SK-N-SH (cell line): Measurements from ENCODE around the gene KRT17. TPM values are rescaled to one million over a fixed set of nuclear protein-coding genes. Genes with fewer than 3 reads are reported as not detected.

Source experiments
- CTCF ChIA-PET: fragments of 300-600, 350-600 bp; formaldehyde crosslinking; extraction: SDS; loops from one replicate; lab custom pipeline; 2021; lab: Yijun Ruan, JAX
- POLR2A ChIA-PET: fragments of 350-600 bp; sonication (Branson Sonifier 250); formaldehyde crosslinking; extraction: SDS; loops from one replicate; lab custom pipeline; 2020; ENCODE audit warnings: antibody characterized with exemption, inconsistent platforms; lab: Yijun Ruan, JAX
- DNase-seq: peaks from one replicate; pipeline ENCODE4 v3.0.0; 2012
- H2AFZ ChIP-seq: fragments of 200-600 bp; sonication (generic); 2 replicates; pipeline ENCODE4 v1.8.1; 2016; ENCODE audit warnings: antibody characterized with exemption, mild to moderate bottlenecking, low read depth
- H3F3A ChIP-seq: fragments of 200-600 bp; sonication (generic); replicated peaks from 2 replicates; pipeline ENCODE3; 2016; ENCODE audit warnings: antibody characterized with exemption, mild to moderate bottlenecking; ENCODE audit not compliant: insufficient read depth
- H3K27ac ChIP-seq, 2 experiments: fragments of 200-500 bp in 1 of 2; fragments of 200-600 bp in 1 of 2; sonication (Bioruptor generic) in 1 of 2; sonication (generic), shearing (Covaris generic) in 1 of 2; 2 replicates each; pipeline versions ENCODE4 v1.5.1 to v1.6.1; 2014 to 2016; ENCODE audit warnings: low read depth in 2 of 2, inconsistent platforms in 1 of 2, low read length in 1 of 2, mild to moderate bottlenecking in 1 of 2, mixed read lengths in 1 of 2
- H3K27me3 ChIP-seq: fragments of 200-600 bp; sonication (generic), shearing (Covaris generic); 2 replicates; pipeline ENCODE4 v1.6.1; 2016; ENCODE audit warnings: mixed run types; ENCODE audit not compliant: insufficient read depth
- H3K36me3 ChIP-seq, 2 experiments: fragments of 200-500 bp in 1 of 2; fragments of 200-600 bp in 1 of 2; sonication (Bioruptor generic) in 1 of 2; sonication (generic) in 1 of 2; replicated peaks in 1 of 2; 2 replicates each; pipeline versions ENCODE3 to v1.5.1; 2014 to 2016; ENCODE audit warnings: low read length in 1 of 2, mild to moderate bottlenecking in 1 of 2; ENCODE audit not compliant: insufficient read depth in 2 of 2, control insufficient read depth in 1 of 2
- H3K4me1 ChIP-seq, 2 experiments: fragments of 200-500 bp in 1 of 2; fragments of 200-600 bp in 1 of 2; sonication (Bioruptor generic) in 1 of 2; sonication (generic), shearing (Covaris generic) in 1 of 2; 2 replicates each; pipeline versions ENCODE4 v1.5.1 to v1.6.1; 2014 to 2016; ENCODE audit warnings: low read depth in 1 of 2, low read length in 1 of 2, mixed run types in 1 of 2; ENCODE audit not compliant: insufficient read depth in 2 of 2, control insufficient read depth in 1 of 2
- H3K4me2 ChIP-seq: fragments of 200-600 bp; sonication (generic), shearing (Covaris generic); 2 replicates; pipeline ENCODE4 v1.6.1; 2017; ENCODE audit warnings: mixed run types
- H3K4me3 ChIP-seq, 2 experiments: fragments of 200-500 bp in 1 of 2; fragments of 200-600 bp in 1 of 2; sonication (Bioruptor generic) in 1 of 2; sonication (generic), shearing (Covaris generic) in 1 of 2; 2 replicates each; pipeline versions ENCODE4 v1.5.1 to v1.8.1; 2014 to 2016; ENCODE audit warnings: low read depth in 2 of 2, inconsistent platforms in 1 of 2, low read length in 1 of 2, mild to moderate bottlenecking in 1 of 2, mixed read lengths in 1 of 2, moderate library complexity in 1 of 2
- H3K79me2 ChIP-seq: fragments of 200-600 bp; sonication (generic); 2 replicates; pipeline ENCODE4 v1.8.1; 2017; ENCODE audit warnings: mild to moderate bottlenecking; ENCODE audit not compliant: insufficient read depth
- H3K9ac ChIP-seq: fragments of 200-600 bp; sonication (generic); 2 replicates; pipeline ENCODE4 v1.6.1; 2017; ENCODE audit warnings: mixed run types
- H3K9me2 ChIP-seq: fragments of 200-600 bp; sonication (generic); 2 replicates; pipeline ENCODE4 v1.6.1; 2017; ENCODE audit warnings: mixed run types
- H3K9me3 ChIP-seq: fragments of 200-600 bp; sonication (generic); 2 replicates; pipeline ENCODE4 v1.6.1; 2017; ENCODE audit warnings: mixed run types, mild to moderate bottlenecking, moderate library complexity
- H4K20me1 ChIP-seq: fragments of 200-600 bp; sonication (generic); 2 replicates; pipeline ENCODE4 v1.6.1; 2017; ENCODE audit warnings: mild to moderate bottlenecking, mixed run types; ENCODE audit not compliant: insufficient read depth
- EZH2phosphoT487 ChIP-seq: fragments of 200-600 bp; sonication (generic); IDR thresholded peaks from 2 replicates; pipeline ENCODE4 v1.6.1; 2017; ENCODE audit warnings: low read depth, mixed run types, mild to moderate bottlenecking, antibody characterized with exemption, moderate library complexity, borderline replicate concordance
- FOSL2 ChIP-seq: IDR thresholded peaks from 2 replicates; pipeline ENCODE4 v1.4.0; 2012; ENCODE audit warnings: low read depth, mild to moderate bottlenecking, moderate library complexity, borderline replicate concordance
- FOXM1 ChIP-seq: IDR thresholded peaks from 2 replicates; pipeline ENCODE4 v1.4.0; 2012; ENCODE audit warnings: low read depth, mild to moderate bottlenecking
- GATA2 ChIP-seq: sonication (generic); formaldehyde crosslinking; IDR thresholded peaks from 2 replicates; pipeline ENCODE4 v1.5.0; 2020; ENCODE audit warnings: mild to moderate bottlenecking, missing genetic modification reagents
- MXI1 ChIP-seq: IDR thresholded peaks from 2 replicates; pipeline ENCODE4 v1.6.1; 2012; ENCODE audit warnings: mild to moderate bottlenecking, low read depth, low read length, improper control_type of control experiment
- POLR2AphosphoS5 ChIP-seq: IDR thresholded peaks from 2 replicates; pipeline ENCODE4 v1.6.1; 2012; ENCODE audit warnings: low read depth, low read length
- RAD21 ChIP-seq: IDR thresholded peaks from 2 replicates; pipeline ENCODE4 v1.6.1; 2012; ENCODE audit warnings: mild to moderate bottlenecking, low read length
- RXRA ChIP-seq: IDR thresholded peaks from 2 replicates; pipeline ENCODE4 v1.4.0; 2012; ENCODE audit warnings: low read depth, mild to moderate bottlenecking, borderline replicate concordance
- TCF12 ChIP-seq: IDR thresholded peaks from 2 replicates; pipeline ENCODE4 v1.4.0; 2012
- YY1 ChIP-seq: IDR thresholded peaks from 2 replicates; pipeline ENCODE4 v1.4.0; 2012; ENCODE audit warnings: low read depth, mild to moderate bottlenecking
- WGBS: methylation state at CpG from one replicate; pipeline ENCODE4 v1.1.6; 2017; ENCODE audit warnings: low lambda C conversion rate; 5-methylcytosine and 5-hydroxymethylcytosine counted together
- polyA plus RNA-seq, 3 experiments: library from polyadenylated mRNA; depleted of rRNA; stranded (reverse); fragments of >200 nt; gene quantifications; 2 replicates each; pipeline ENCODE4 v1.2.3, GENCODE V29; 2012
- TF ChIP-seq, protein P1 (sequence below): IDR thresholded peaks from 2 replicates; pipeline ENCODE4 v1.6.1; 2012; ENCODE audit warnings: mild to moderate bottlenecking, low read depth, low read length, moderate library complexity
- TF ChIP-seq, protein P2 (sequence below): fragments of 150-350 bp; IDR thresholded peaks from 2 replicates; pipeline ENCODE4 v1.6.1; 2016; ENCODE audit warnings: mild to moderate bottlenecking, low read depth, low read length

The KRT17 gene
- polyA plus RNA-seq, 1 of the 3 experiments (the other 2 are of a cell fraction) = 0.39 TPM

DNA sequence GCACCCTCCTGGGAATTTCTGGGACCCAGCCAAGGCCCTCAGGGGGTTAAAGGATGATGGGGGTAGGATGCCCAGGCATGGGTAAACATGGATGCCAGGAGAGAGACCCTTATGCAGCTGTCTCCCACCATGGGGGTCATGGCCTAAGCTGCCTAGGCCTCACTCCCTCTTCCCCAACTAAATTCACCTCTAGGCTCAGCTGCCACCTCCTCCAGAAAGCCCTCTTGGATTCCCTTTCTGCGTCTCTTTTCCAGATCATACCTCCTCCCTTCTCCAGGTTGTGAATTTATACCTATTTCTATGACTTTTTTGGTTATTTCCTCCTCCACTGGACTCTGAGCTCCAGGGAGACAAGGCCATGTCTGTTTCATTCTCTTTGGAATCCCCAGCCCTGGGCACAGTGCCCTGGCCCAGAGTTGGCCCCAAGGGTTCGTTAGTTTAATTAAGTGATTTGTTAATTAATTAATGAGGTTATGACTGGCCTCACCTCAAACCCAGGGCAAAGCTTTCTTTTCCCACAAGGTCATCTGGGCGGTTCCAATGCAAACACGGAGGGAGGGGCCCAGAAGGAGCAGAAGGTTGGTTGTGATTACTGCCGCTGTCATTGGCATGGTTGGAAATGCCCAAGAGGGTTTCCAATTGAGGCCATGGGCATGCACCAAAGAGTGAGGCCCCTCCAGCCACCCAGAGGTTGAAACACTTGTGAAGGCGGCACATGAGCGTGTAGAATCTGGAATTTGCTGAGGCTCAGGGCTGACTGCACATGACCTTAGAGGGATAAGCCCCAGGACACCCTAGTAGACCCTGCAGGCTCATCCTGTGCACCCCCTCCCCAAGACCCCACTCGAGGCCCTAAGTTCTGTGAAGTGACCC is 6.9 kb upstream of the KRT17 start (continued):
- TF ChIP-seq TCF12 = no peak

DNA sequence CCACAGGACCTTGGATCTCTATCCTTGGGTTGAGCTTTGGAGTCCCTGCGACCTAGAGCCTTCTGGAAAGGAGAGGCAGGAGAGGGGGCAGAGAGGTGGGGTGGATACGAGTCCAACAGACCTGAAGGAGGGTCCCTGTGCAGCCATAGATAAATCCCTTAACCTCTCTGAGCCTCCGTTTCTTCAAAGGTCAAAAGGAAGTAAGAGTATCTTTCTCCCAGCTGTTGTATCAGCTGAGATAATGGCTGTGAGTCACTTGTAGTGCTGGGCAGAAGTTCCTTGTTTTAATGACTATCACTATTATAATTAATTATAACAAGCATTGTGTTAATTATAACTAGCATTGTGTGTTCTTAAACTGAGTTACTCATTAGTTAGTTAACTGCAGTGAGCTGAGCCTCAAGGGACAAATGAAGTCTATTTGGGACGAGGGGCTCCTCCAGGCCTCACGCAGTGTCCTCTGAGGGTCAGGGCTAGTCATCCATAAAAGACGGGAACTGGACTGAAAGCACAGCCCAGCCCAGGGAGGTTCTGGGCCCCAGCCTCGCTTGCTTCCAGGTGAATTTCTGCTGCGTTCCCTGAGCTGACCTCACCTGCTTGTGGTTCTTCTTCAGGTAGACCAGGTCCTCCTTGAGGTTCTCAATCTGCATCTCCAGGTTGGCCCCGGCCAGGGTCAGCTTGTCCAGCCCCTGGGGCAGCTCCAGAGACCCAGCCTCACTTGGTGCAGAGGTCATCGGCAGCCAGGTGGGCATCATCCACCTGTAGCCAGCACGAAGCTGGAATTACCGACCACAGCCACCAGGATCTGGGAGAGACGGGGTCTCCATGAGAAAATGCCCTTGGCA is 5.7 kb upstream of the KRT17 start:
- H3K4me1 ChIP-seq = peaks cover 0 to 6% of the 10 kb centered on the region in 2 experiments; a peak in 2 of 4 replicates

GRCh38 chr17:41629316-41629715 is 4.9 kb upstream of the KRT17 start:
- DNase-seq = no peak
- Histone ChIP-seq H3K36me3 (no peaks in the 10 kb centered on the region), H3K4me1 (no peaks in the 10 kb centered on the region; a peak in 1 of 4 replicates), H3K27ac (no peak overlapping the region), H4K20me1 (no peaks in the 10 kb centered on the region), H3K9me3 (no peaks in the 10 kb centered on the region), H3K27me3 (no peaks in the 10 kb centered on the region), H3K4me3 (no peak overlapping the region), H2AFZ (no peak overlapping the region), H3K79me2 (no peaks in the 10 kb centered on the region), H3K9ac (no peak overlapping the region), H3K9me2 (no peaks in the 10 kb centered on the region), H3F3A (no peaks in the 10 kb centered on the region), H3K4me2 (no peak overlapping the region)
- ChIA-PET POLR2A (no interaction called here), CTCF (interaction anchor here (0.8 to 1.4 kb wide), 3 partner anchors 19 to 80 kb away, joined by 4 read pairs; no protein-coding TSS in a partner anchor)
- TF ChIP-seq, protein P1, sequence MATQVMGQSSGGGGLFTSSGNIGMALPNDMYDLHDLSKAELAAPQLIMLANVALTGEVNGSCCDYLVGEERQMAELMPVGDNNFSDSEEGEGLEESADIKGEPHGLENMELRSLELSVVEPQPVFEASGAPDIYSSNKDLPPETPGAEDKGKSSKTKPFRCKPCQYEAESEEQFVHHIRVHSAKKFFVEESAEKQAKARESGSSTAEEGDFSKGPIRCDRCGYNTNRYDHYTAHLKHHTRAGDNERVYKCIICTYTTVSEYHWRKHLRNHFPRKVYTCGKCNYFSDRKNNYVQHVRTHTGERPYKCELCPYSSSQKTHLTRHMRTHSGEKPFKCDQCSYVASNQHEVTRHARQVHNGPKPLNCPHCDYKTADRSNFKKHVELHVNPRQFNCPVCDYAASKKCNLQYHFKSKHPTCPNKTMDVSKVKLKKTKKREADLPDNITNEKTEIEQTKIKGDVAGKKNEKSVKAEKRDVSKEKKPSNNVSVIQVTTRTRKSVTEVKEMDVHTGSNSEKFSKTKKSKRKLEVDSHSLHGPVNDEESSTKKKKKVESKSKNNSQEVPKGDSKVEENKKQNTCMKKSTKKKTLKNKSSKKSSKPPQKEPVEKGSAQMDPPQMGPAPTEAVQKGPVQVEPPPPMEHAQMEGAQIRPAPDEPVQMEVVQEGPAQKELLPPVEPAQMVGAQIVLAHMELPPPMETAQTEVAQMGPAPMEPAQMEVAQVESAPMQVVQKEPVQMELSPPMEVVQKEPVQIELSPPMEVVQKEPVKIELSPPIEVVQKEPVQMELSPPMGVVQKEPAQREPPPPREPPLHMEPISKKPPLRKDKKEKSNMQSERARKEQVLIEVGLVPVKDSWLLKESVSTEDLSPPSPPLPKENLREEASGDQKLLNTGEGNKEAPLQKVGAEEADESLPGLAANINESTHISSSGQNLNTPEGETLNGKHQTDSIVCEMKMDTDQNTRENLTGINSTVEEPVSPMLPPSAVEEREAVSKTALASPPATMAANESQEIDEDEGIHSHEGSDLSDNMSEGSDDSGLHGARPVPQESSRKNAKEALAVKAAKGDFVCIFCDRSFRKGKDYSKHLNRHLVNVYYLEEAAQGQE = no peak
- TF ChIP-seq GATA2 = no peak
- TF ChIP-seq RXRA = no peak
- no peak for TF ChIP-seq FOSL2
- no peak for TF ChIP-seq EZH2phosphoT487
- TF ChIP-seq, protein P2, sequence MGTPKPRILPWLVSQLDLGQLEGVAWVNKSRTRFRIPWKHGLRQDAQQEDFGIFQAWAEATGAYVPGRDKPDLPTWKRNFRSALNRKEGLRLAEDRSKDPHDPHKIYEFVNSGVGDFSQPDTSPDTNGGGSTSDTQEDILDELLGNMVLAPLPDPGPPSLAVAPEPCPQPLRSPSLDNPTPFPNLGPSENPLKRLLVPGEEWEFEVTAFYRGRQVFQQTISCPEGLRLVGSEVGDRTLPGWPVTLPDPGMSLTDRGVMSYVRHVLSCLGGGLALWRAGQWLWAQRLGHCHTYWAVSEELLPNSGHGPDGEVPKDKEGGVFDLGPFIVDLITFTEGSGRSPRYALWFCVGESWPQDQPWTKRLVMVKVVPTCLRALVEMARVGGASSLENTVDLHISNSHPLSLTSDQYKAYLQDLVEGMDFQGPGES = no peak
- TF ChIP-seq RAD21 = no peak
- TF ChIP-seq FOXM1 = no peak
- TF ChIP-seq YY1 = no peak
- 69% methylated on average over 7 of the region's 10 CpGs for WGBS

More for the DNA sequence above, 5.7 kb upstream of the KRT17 start:
- TF ChIP-seq MXI1 (no peak), POLR2AphosphoS5 (no peak)
- TF ChIP-seq, protein P2 = no peak
- TF ChIP-seq, all 33 proteins: peak for 0
- 50% methylated on average over 6 of the region's 13 CpGs for WGBS
- Histone ChIP-seq H3K4me2 (no peak overlapping the region), H3K9ac (no peak overlapping the region), H3F3A (no peaks in the 10 kb centered on the region), H3K27ac (no peak overlapping the region), H3K79me2 (no peaks in the 10 kb centered on the region), H3K27me3 (no peaks in the 10 kb centered on the region), H3K9me2 (no peaks in the 10 kb centered on the region), H3K4me3 (no peak overlapping the region), H4K20me1 (no peaks in the 10 kb centered on the region), H3K36me3 (no peaks in the 10 kb centered on the region), H3K9me3 (no peaks in the 10 kb centered on the region), H2AFZ (no peak overlapping the region)
- no peak for DNase-seq
- CTCF ChIA-PET = interaction anchor here (1.3 to 1.9 kb wide), 3 partner anchors 18 to 81 kb away, joined by 4 to 11 read pairs (median 4); no protein-coding TSS in a partner anchor
- POLR2A ChIA-PET = no interaction called here
